NCI-H2171 (cell line): ENCODE results near the gene MAPKAPK2.
"Not testable (repeated sequence)": the region's sequence is repeated elsewhere in the genome, so short reads cannot be mapped to it uniquely, and the experiment has no call there.

Source experiments
- DNase-seq: peaks from one replicate; lab custom pipeline; 2025; lab: John Stamatoyannopoulos, UW

MAPKAPK2 gene

GRCh38 chr1:206684478-206685333, at the start of gene MAPKAPK2:
MAPKAPK2 (plus strand) TSS chr1:206684905; CDS start chr1:206685230, 325 bp downstream.
- DNase-seq: peak; percentile 64

DNA sequence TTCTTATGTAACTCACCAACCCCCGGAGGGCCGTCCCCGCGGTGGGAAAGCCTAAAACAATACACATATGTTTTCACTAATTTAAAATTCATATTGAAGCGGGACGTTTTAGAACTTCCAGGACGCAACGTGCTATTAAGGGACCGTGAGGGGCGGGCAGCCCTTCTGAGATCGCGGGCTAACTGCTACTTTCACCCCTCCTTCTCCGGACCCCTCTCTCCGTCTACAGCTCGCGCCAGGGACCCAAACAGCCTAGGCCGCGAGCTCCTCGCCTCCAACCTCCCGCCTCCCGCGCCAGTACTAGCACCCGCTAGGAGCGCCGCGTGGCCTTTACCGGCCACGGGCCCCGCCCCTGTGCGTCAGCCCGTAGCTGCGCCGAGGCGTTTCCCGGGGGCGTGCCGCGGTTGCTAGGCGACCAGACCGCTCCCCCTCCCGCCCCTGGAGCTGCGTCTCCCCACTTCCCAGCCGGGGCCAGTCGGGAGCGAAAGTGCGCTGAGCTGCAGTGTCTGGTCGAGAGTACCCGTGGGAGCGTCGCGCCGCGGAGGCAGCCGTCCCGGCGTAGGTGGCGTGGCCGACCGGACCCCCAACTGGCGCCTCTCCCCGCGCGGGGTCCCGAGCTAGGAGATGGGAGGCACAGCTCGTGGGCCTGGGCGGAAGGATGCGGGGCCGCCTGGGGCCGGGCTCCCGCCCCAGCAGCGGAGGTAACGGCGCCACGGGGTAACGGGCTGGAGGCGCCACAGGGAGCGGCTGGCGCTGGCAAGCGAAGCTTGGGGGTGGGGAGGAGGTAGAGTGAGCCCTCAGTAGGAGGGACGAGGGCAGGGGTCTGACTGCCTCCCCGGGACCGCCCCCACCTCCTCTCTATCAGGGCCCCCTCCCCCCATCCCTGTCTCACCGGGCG, 49.4 kb upstream of the MAPKAPK2 start, which contains the start of gene DYRK3:
Gene DYRK3 (plus strand): TSS at position 457 of the 898 bp plus-strand sequence. CDS start 168 bp downstream, at position 625.
- DNase-seq: peak; percentile 90

- no peak for DNase-seq
These were observed 48.7 kb upstream of the MAPKAPK2 start for GRCh38 chr1:206635978-206636345.

- no peak for DNase-seq
These were observed 48.0 kb upstream of the MAPKAPK2 start for GRCh38 chr1:206636671-206637070.

DNA sequence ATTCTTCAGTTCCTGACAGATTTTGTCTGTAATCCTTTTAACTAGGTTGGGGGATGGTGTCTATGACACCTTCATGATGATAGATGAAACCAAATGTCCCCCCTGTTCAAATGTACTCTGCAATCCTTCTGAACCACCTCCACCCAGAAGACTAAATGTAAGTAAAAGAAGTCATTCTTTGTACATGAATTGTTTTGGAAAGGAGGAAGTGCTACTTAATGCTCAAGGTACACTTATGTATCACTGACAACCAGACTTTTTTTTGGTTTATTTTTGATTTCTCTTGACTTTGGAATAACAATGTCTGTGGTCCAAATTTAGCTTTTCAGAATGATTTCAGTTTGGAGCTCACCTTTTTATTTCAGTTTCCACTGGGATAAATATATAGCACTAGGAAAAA, 47.1 kb upstream of the MAPKAPK2 start:
- no peak for DNase-seq

GRCh38 chr1:206642074-206642473, 42.6 kb upstream of the MAPKAPK2 start:
- DNase-seq: not testable (repeated sequence)

GRCh38 chr1:206643118-206643698, 41.5 kb upstream of the MAPKAPK2 start:
- no peak for DNase-seq

DNA sequence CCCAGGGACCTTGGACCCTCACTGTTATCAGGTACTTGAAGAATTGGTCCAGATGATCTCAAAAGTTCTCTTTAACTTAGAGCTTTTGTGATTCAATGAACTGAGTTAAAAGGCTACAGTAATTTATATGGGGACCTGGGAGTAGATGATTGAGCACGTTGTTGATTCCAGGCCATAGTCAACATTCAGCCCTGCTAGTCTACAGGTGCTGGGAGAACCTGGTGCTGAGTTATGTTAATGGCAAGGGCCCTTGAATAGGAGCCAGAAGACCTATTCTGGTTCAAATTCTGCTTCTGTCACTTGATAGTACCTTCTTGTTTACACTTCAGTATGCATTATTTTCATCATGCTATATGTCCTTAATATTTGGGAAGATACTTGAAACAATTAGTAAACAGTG, 38.2 kb upstream of the MAPKAPK2 start:
- DNase-seq: no peak

- DNase-seq: no peak
These were observed 37.5 kb upstream of the MAPKAPK2 start for GRCh38 chr1:206647224-206647623.

DNA sequence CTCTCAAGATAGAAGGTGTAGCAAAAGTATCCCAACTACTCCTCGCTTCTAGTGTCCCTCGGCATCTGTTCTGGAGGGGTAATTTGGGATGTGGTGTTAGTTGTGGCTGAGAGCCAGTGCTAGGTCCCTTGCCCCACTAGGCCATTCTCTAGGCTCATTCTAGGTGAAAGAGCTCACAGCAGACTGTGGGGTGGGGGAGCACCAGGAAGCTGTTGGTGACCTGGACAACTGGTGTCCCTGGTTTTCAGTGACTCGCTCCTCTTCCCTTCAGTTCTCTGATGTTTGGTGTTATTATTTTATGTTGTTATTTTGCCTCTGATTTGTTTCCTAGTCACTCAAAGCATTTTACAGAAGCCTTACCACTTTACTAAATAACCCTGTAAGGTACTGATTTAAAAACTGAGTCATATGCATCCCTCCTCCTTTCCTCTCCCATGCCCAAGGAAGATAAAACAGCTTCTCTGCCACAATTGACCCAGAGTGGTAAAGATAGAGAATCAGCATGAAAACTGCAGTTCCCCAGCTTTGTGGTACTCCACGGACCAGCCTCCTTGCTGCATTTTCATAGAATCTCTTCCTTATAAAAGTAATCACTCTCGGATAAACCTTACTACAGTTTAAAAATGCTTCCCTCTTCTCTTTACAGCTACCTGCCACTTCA, 35.3 kb upstream of the MAPKAPK2 start:
- no peak for DNase-seq

DNA sequence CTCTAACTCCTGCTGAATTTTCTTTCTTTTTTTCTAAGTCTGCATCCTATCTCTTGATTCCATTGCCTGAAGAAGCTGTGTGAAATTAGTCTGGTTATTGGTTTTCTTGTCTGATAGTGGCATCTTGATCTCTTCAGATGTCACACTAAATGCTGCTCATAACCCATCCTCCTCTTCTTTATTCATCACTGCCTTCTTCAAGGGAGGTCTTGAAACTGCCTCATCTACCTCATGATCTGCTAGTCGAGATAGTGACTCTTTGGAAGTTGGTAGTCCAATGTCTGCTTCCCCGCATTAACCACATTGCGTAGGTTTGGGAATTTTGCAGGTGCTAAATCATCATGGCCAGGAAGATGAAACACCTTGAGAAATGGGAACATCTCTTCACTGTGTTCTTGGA, 33.7 kb upstream of the MAPKAPK2 start:
- no peak for DNase-seq

DNA sequence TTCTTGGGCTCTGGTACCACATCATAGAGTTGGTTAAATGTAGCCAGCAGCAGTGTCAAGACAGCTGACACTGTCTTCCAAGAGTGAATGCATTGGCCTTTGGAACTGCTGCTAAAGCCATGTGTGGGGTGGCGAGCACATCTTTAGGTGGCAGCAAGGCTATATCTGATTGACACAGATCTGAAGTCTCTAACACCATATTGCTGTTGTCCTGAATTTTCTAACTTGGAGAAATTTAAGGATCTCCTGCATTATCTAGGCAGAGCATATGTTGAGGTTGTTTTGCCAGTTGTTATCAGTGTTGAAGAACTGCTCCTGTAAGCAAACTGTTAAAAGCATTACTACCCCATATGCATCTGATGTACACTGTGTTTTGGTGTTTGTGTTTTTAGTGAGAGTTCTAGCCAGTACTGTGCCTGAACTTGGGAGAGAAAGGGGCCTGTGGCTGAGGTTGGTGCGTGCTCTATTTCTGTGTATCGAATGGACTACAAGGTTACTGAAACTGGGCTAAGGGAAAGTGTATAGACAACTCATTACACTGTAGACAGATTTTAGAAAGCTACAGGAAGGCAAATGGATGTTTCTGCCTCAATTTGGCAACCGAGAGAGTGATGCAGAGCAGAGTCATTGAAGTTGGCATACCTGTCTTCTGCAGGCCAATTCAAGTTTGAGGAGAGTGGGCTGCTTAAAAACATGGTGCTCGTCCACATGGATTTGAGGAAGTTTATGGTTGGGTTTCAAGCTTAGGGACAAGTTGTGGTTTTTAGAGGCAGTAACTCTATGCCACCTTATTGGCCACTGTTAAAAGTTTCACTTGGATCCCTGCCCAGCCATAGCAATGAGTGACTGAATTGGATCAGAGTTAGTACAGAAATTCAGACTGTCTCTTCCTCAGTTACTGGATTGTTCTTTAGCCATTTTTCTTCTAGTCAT, 32.5 kb upstream of the MAPKAPK2 start:
- DNase-seq: no peak

- no peak for DNase-seq
These were observed 30.8 kb upstream of the MAPKAPK2 start for GRCh38 chr1:206653715-206654459.

- DNase-seq: no peak
These were observed 29.9 kb upstream of the MAPKAPK2 start for GRCh38 chr1:206654828-206655227.

DNA sequence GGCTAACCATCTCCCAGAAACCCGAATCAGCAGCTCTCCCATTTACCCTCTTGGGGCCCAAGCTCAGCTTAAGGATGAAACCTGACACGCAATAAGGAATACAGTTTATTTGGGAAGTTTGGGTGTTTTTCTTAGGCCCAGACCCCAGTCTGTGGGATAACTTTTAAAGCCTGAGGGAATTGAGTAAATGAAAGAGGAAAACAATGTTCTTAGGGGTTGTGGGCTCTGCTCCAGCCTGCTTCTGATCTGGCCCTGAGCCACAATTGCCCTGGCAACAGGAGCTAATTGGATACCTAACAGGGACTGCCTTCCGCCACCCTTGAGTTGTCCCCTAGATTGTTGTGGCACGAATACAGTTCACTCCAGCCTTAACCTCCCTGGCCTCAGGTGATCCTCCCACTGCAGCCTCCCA, 29.2 kb upstream of the MAPKAPK2 start:
- peak; percentile 8 for DNase-seq

DNA sequence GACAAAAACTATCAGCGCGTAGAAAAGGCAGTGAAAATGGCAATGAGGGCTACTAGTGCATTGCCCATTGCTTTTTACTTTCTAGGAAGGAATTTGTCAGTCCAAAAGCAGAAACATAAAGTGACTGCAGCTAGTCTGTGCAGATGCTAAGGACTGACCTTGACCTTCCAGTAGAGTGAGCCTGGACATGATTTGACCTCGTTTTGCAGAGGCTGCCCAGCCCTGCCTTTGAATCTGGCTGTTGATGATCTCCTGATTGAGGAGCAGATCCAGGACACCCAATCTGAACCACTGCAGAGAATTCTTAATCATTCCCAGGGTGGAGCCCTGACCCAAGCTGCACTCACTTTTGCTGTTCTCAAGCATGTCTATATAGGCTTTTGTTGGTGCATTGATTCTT, 27.8 kb upstream of the MAPKAPK2 start:
- DNase-seq: no peak

DNA sequence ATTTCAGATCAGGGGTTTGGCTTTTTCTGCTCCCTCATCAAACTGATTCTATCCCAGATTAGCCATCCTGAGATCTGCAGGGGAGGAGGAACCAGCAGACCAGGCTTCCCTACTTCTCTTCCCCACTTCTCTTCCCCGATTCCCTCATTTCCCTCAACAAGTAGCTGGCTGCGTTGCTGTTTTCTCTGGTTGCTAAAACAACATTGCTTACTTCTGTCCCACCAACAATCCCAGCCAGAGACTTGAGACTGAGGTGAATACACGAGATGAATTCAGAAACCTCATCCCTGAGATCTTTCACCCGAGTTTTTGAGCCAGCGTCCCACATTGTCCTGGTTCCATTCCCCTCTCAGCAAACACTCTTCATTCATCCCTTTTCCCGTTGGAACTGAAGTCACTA, 27.0 kb upstream of the MAPKAPK2 start:
- DNase-seq: no peak

- no peak for DNase-seq
These were observed 26.3 kb upstream of the MAPKAPK2 start for GRCh38 chr1:206658264-206658980.

- DNase-seq: no peak
These were observed 25.8 kb upstream of the MAPKAPK2 start for GRCh38 chr1:206658981-206659273.

DNA sequence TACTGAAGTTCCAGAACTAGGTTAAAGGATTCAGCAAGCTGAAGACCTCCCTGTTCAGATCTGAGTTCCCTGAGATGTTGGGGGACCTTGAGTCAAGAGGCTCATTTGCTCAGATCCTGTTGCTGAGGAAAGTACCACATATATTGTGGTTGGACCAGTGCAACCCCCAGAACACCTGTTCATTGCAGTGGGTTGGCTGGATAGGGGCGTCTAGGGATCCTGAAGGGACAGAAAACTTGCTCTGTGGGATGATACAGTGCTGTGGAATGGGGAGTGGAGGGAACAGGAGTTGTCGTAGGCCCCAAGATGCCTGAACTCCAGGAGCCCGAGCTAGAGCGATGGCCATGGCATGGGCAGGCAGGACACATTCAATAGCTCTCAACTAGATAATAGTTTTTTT, 24.6 kb upstream of the MAPKAPK2 start:
- DNase-seq: no peak
